Activated CD4-positive, alpha-beta T cell treated with anti-CD3 and anti-CD28 coated beads for 24 hours (primary cell): ENCODE measurements around the gene TMPRSS9.

Source experiments
- DNase-seq, 2 donors: peaks; one replicate each; pipeline ENCODE4 v3.0.0-alpha.2; 2020; ENCODE audit warnings: low read depth in 2 of 2

The TMPRSS9 gene

DNA sequence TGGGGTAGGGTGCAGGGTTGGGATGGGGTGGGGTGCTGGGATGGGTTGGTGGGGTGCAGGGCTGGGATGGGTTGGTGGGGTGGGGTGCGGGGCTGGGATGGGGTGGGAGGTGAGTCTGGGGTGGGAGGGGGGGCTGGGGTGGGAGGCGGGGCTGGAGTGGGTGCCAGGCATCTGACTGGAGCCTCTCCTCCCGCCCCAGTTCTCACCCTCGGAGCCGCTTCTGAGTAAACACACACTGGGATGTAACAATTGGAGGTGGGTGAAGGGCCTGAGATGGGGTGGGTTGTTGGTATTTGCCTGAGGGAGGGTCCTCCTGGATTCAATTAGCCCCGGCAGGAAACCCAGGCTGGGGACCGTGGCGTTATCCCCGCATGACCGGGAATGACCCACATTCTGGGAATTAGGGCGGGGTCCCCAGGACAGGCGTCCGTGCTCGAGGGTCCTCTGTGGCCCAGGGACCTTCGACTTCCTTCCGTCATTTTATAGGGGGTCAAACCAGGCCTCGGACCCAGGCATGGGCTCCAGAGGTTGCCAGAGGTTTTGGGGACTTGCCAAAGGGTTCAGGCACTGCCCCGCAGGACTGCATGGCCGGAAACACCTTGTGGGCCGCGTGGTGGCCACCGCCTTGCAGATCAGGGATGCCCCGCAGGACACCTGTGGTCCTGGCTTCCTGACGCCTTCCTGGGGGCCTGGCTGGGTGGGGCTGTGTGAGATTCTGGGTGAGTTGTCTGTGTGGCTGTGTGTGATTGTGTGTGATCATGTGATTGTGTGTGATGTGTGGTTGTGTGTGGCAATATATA lies 1.4 kb downstream of the TMPRSS9 start:
- no peak for DNase-seq

DNA sequence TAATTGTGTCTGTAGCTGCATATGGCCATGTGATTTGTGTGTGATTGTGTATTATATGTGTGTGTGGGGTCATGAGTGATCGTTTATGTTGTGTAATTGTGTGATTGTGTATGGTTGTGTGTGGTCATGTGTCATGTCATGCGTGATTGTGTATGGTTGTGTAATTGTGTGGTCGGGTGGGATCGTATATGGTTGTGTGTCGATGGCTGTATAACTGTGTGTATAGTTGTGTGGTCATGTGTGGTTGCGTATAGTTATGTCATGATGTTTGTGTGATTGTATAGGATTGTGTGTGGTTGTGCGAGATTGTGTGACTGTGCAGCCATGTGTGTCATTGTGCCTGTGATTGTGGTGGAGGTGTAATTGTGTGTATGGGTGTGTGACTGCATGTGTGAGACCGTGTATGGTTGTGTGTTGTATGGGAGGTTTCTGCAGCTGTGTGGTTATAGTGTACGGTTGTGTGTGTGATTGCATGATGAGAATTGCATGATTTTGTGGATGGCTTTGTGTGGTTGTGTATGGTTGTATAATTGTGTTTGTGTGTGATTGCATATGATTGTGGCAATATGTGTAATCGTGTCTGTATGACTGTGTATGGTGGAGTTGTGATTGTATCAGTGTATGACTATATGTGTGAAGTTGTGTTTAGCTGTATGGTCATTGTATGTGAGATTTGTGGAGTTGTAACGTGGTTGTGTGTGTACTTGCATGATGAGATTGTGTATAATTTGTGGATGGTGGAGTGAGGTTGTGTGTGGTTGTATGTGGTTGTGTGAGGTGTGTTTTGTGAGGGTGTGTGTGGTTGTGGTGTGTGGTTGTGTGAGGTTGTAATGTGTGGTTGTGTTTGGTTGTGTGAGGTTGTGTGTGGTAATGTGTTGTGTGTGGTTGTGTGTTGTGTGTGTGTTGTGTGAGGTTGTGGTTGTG lies 2.2 kb downstream of the TMPRSS9 start:
- no peak for DNase-seq

DNA sequence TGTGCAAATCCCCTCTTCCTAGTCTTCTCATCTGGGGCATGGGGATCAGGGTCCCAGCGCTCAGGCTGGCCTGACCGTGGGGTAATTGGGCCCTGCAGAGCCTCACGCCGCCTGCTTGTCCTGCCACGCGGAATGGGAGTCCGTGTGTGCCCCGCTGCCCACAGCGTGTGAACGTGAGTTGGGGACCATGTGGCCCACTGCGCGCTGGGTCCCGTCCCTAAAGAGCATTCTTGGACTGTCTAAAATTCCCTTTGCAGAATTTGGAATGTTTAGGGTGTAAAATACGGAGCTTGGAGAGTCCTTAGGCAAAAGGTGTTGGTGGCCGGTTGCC lies 2.9 kb downstream of the TMPRSS9 start:
- DNase-seq = no peak

DNA sequence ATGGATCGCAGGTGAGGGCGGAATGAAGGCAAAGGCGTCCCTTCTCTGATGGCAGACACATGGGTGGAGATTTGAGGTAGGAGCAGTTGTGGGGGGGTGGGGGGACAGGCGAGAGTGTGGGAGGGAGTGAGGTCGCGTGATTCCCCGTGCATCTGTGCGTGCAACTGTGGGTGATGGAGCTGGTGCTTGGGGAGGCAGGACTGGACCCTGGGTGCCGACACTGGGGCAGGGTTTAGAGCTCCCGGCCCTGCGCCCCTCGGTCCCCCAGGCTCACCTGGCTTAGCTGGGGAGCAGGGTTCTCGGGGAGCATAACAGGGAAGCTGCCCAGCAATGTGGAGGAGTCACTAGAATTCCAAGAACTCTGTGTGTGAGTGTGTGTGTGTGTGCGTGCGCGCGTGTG lies 3.4 kb downstream of the TMPRSS9 start:
- no peak for DNase-seq

DNA sequence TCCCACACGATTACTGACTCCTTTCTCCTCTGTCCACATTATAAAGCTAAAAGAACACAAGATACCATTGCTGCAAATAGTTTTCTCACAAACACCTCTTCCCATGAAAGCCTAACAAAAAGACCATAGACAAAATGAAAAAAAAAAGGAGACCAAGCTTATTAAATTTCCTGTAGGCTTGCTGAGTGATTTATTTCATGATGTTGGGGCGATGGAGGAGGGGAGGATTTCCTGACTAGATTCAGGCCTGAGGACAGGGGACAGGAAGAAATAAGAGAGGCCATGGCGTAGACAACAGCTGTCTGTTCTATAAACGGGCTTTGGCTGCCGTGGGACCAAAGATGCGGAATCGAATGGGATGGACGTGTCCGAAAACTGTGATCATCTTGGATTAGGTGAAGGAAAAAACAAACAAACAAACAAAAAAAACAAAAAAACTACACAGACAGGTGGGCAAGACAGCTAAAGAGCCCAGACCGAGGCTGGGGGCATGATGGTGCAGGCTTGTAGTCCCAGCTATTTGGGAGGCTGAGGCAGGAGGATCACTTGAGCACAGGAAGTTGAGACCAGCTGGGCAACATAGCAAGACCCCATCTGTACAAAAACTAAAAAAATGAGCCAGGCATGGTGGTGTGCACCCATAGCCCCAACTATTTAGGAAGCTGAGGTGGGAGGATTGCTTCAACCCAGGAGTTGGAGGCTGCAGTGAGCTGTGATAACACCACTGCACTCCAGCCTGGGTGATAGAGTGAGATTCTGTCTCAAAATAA lies 5.3 kb downstream of the TMPRSS9 start:
- no peak for DNase-seq

DNA sequence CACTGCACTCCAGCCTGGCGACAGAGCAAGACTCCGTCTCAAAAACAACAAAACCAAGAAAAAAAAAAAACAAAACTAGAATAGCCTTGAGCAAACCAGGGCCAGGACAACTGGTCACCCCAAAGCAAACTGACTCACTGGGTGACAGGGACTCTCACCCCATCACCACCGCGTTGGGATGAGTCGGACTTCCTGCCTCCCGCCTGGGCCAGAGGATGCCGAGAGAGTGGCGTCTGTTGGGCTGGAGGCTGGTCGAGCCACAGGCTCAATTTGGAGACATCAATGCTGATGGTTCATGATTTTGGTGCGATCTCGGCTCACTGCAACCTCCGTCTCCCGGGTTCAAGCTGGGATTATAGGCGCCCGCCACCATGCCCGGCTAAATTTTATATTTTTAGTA lies 11.6 kb downstream of the TMPRSS9 start:
- DNase-seq = no peak

DNA sequence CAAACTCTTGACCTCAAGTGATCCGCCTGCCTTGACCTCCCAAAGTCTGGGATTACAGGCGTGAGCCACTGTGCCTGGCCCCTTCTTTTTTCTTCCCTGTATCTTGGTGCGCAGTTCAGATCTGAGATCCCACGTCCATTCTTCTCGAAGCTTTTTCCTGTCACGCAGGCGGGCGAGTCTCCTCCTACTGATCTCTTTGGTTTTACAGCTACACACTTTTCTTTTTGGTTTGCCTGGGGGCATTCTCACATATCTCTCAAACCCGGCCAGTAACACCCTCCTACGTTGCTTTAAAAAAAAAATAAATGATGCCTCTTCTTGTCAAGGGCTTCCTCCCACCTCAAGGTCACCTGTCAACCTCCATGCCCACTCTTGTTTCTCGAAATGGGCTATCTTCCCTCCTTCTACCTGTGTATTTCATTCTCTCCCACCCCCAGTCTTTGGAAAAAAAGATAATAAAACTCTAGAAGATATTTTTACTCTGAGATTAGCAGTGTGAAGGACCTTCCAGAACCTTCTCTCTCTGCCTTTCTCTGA lies 12.1 kb downstream of the TMPRSS9 start:
- DNase-seq = no peak

DNA sequence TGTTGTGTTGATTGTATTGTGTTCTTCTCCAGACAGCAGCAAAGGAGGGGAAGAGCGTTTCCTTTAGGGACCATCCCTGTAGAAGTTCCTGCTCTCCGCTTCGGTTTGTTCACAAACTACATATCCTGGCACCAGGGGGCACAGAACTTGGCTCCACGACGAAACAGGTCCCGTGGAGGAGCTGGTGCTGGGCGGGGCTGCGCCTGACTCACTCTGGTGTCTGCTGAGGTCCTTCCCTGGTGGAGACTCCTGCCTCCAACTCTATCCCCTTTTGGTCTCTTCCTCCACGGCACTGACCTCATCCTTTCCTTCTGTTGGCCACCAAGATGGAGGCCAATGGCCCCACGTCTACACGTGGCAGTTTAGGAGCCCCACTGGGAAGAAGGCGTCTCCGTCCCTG lies 14.7 kb downstream of the TMPRSS9 start:
- no peak for DNase-seq

DNA sequence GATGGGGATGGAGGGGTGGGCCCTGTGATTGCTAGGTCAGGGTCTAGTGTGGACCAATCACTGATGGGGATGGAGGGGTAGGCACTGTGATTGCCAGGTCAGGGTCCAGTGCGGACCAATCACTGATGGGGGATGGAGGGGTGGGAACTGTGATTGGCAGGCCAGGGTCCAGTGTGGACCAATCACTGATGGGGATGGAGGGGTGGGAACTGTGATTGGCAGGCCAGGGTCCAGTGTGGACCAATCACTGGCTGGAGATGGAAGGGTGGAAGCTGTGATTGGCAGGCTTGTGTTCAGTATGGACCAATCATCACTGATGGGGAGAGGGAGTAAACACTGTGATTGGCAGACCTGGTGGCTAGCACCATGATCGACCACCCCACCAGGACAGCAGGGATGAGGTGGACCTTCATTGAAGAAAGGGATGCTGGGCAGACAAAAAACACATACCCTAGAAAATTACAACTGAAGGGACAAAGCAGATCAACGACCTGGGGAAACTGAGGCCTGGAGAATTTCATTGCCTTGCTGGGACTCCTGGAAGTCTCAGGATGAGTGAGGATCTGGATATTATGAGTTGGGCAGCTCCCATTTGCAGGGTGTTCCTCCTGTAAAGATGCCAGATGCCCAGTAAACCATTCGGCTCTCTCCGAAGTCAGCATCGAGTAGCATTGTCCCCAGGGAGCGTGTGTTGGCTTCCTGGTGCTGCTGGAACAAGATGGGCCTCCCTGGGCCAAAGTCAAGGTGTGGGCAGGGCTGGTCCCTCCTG lies 15.5 kb downstream of the TMPRSS9 start:
- no peak for DNase-seq

DNA sequence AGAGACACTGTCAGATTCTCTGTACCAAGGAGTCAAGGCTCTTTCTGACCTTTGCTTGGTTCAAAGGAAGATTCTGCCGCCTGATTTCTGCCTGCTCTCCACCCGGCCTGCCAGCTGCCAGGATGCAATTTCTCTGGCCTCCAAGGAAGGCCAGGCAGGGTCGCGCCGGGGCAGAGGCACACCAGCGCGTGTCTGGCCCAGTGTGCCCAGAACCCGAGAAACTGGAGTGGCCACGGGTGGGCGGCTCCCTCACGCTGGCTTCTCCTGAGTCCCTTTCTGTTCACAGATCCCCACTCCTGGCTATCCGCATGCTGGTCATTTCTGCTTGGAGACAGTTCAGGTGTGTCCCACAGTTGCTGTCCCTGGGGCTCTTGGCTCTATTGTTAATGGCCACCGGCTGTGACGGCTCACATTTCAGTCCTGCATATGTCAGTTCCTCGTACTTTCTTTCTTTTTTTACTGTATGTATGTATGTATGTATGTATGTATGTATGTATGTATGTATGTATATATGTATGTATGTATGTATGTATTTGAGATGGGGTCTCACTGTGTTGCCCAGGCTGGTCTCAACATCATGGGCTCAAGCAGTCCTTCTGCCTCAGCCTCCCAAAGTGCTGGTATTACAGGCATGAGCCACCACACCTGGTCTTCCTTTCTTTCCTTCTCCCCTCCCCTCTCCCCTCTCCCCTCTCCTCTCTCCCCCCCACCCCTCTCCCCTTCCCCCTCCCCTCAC lies 16.9 kb downstream of the TMPRSS9 start:
- no peak for DNase-seq

DNA sequence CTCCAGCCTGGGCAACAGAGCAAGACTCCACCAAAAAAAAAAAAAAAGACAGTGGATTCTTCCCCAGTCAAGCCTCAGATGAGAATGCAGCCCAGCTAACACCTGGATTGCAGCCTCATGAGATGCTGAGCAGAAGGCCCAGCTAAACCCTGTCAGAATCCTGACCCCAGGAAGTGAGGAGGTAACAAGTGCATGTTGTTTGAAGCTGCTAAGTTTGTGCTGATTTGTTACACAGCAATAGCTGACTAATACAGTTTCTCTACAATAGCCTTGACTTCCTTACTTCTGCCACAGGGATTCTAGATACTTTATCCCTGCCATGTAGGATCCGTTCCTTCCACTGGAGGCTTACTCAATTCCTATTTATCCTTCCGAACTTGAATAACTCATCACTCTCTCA lies 20.5 kb downstream of the TMPRSS9 start:
- no peak for DNase-seq

DNA sequence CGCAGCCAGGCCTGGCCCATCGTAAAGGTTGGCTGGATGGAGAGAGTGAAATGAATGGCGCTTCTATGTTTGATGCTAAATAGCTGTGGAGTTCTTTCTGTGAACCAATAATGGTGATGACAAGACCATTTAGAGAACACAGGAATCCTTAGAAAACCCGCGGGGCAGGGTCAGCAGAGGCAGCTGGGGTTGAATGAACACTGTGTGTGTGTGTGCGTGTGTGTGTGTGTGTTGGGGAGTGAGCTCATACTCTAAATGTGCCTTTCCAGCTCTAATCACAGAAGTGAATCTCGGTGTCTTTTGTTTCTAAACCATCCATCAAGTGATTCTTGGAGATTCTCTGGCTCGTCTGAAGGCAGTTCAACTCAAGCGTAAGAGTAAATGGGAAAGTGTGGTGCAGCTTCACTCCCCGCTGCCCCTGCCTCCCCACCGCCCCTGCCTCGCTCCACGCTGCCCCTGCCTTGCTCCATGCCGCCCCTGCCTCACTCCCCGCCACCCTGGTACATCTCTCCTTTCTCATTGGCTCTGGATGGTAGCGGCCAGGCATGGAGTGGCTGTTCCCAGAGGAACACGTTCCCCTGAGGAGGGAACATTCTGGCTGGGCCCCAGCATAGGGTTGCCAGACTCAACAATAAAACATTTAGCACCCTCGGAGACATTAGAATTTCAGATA lies 21.2 kb downstream of the TMPRSS9 start:
- DNase-seq = no peak

DNA sequence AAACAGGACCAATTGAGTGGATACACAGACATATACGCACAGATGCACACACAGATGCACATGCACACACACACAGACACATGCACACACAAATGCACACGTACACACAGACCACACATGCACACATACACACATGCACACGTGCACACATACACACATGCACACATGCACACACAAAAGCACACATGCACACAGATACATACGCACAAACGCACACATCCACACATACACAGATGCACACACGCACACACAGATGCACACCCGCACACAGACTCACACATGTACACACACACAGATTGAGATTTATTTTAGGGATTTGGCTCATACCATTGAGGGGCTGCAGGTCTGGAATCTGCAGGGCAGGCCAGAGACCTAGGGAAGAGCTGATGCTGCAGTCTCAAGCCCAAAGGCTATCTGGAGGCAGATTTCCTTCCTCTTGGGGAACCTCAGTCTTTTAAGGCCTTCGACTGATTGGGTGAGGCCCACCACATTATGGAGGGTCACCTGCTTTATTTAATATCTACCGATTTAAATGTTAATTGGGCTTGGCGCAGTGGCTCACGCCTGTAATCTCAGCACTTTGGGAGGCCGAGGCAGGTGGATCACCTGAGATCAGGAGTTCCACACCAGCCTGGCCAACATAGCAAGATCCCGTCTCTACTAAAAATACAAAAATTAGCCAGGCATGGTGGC lies 22.6 kb downstream of the TMPRSS9 start:
- no peak for DNase-seq

DNA sequence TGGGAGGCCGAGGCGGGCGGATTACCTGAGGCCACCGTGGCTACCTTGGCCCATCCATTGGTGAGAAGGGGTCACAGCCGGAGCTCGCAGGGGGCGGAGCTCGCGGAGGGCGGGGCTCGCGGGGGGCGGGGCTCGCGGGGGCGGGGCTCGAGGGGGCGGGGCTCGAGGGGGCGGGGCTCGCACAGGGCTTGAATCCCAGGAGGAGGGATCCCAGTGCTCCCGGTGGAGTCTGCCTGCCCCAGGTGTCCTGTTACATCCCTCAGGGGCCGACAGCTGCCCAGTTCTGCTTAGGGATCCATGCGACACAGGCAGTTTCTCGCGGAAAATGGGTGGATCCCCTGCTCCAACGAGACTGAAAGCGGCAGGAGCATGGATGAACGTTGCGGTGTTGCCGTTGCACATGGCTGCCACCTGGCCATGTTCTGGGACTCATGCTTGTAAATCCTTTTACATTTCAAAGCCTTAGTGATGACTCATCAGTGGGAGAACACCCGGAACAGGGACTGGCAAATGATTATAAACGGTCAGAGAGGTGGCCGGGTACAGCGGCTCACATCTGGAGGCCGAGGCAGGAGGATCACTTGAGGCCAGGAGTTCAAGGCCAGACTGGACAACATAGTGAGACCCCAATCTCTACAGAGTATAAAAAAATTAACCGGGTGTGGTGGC lies 25.1 kb downstream of the TMPRSS9 start:
- DNase-seq = no peak

DNA sequence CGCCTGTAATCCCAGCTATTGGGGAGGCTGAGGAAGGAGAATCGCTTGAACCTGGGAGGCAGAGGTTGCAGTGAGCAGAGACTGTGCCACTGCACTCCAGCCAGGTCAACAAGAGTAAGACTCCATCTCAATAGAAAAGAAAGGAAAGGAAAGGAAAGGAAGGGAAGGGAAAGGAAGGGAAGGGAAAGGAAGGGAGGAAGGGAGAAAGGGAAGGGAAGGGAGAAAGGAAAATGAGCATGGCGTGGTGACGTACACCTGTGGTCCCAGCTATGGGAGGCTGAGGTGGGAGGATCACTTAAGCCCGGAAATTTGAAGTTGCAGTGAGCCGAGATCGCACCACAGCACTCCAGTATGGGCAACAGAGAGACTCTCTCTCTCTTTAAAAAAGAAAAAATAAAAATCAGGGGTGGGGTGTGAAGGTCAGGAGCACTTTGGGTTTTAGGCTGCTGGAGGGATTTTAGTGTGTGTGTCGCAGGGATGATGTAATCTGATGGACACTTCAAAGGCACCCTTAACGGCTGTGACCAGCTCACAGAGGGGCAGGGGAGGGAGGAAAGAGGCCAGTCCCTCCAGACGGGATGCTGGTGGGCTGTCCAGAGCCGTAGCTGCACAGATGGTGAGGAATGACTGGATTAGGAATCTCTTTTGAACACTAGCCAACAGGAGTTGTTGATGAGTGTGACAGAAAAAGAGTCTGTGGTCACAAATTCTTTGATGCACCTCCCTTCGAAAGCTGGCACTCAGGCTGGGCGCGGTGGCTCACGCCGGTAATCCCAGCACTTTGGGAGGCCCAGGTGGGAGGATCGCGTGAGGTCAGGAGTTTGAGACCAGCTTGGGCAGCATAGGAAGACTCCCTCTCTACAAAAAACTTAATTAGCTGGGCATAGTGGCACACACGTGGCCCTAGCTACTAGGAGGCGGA lies 27.6 kb downstream of the TMPRSS9 start:
- DNase-seq = no peak

DNA sequence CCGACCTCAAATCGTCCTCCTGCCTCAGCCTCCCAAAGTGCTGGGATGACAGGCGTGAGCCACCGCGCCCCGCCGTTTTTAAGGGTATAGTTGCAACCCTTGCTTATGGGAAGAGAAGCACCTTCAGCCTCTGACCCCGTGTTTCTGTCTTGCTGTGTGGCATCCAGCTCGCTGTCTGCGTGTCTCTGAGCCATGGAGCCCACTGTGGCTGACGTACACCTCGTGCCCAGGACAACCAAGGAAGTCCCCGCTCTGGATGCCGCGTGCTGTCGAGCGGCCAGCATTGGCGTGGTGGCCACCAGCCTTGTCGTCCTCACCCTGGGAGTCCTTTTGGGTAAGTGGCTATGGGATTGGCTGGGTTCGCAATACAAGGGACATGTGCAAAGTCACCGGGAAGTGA lies 29.5 kb downstream of the TMPRSS9 start:
- no peak for DNase-seq

DNA sequence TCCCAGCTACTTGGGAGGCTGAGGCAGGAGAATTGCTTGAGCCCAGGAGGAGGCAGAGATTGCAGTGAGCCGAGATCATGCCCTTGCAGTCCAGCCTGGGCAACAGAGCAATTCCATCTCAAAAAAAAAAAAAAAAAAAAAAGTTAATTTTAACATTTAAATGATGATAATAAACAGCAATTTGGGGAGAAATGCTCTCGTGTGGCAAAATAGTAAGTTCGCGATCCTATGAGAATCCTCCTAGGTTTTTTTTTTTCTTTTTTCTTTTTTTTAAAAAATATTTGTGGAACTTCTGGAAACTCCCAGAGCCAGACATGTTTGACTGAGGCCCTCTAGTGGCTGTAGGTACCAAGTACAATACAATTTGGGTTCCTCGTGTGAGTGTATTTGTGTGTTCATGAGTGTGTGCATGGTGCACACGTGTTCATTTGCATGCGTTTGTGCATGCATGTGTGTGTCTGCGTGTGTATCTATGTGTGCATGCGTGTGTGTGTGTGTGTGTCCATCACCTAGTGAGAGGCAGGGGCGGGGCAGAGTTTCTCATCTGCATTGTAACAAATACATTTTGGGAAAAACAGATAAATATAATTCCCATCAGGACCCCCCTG lies 31.2 kb downstream of the TMPRSS9 start:
- DNase-seq = peak in 1 of 2 donors; percentile 12
